IMR-90 (cell line): Measurements from ENCODE around the gene XRN2. TPM values are rescaled to one million over a fixed set of nuclear protein-coding genes. Genes with fewer than 3 reads are reported as not detected.

Experiments
- ATAC-seq: fragments of 200-7000 bp; cut with Tn5 transposase; 2 replicates; pipeline ENCODE4 v1.9.1; 2020; ENCODE audit warnings: low read depth, mild to moderate bottlenecking, moderate library complexity
- BruUV-seq: library from RNA; stranded (reverse); fragments of 400-500 nt; replicated peaks from 2 replicates; lab custom pipeline; 2021; lab: Mats Ljungman, UMichigan
- CTCF ChIA-PET: fragments of 300-600 bp; formaldehyde crosslinking; extraction: SDS; loops from one replicate; lab custom pipeline; 2021; ENCODE audit warnings: antibody characterized with exemption; lab: Yijun Ruan, JAX
- POLR2A ChIA-PET: fragments of 300-600 bp; sonication (Branson Sonifier 250); formaldehyde crosslinking; loops from one replicate; lab custom pipeline; 2022; ENCODE audit warnings: antibody characterized with exemption; ENCODE audit not compliant: unreplicated experiment; lab: Charles Lee
- DNase-seq: peaks from one replicate; pipeline ENCODE4 v3.0.0; 2013
- H2AFZ ChIP-seq: replicated peaks from 2 replicates; pipeline ENCODE3; 2013; ENCODE audit warnings: low read length, mild to moderate bottlenecking; ENCODE audit not compliant: poor library complexity
- H2AK5ac ChIP-seq: 2 replicates; pipeline ENCODE4 v1.6.1; 2013; ENCODE audit warnings: low read depth, low read length, inconsistent platforms
- H2AK9ac ChIP-seq: replicated peaks from 2 replicates; pipeline ENCODE3; 2013; ENCODE audit warnings: mild to moderate bottlenecking, low read depth, low read length, moderate library complexity; ENCODE audit not compliant: poor library complexity
- H2BK120ac ChIP-seq: 2 replicates; pipeline ENCODE4 v1.6.1; 2013; ENCODE audit warnings: low read depth, low read length, inconsistent platforms
- H2BK15ac ChIP-seq: 3 replicates; pipeline ENCODE4 v1.6.1; 2013; ENCODE audit warnings: low read depth, low read length, inconsistent platforms
- H2BK20ac ChIP-seq: 2 replicates; pipeline ENCODE4 v1.6.1; 2013; ENCODE audit warnings: low read depth, mild to moderate bottlenecking, inconsistent platforms, low read length, moderate library complexity
- H2BK5ac ChIP-seq: 2 replicates; pipeline ENCODE4 v1.6.1; 2013; ENCODE audit warnings: mild to moderate bottlenecking, low read depth, low read length, inconsistent platforms; ENCODE audit not compliant: poor library complexity, severe bottlenecking
- H3K14ac ChIP-seq: replicated peaks from 2 replicates; pipeline ENCODE4 v1.6.1; 2013; ENCODE audit warnings: low read depth, low read length, inconsistent platforms
- H3K18ac ChIP-seq: 2 replicates; pipeline ENCODE4 v1.6.1; 2013; ENCODE audit warnings: low read depth, low read length, control low read depth
- H3K23ac ChIP-seq: 2 replicates; pipeline ENCODE4 v1.6.1; 2013; ENCODE audit warnings: low read depth, low read length, inconsistent platforms
- H3K27ac ChIP-seq: 2 replicates; pipeline ENCODE4 v1.5.1; 2013; ENCODE audit warnings: mild to moderate bottlenecking, control low read depth, low read length; ENCODE audit not compliant: insufficient read depth
- H3K27me3 ChIP-seq: 2 replicates; pipeline ENCODE4 v1.6.1; 2013; ENCODE audit warnings: low read length; ENCODE audit not compliant: control insufficient read depth, insufficient read depth
- H3K36me3 ChIP-seq: 2 replicates; pipeline ENCODE4 v1.6.1; 2013; ENCODE audit warnings: low read length, mixed read lengths; ENCODE audit not compliant: control insufficient read depth, insufficient read depth
- H3K4ac ChIP-seq: 2 replicates; pipeline ENCODE4 v1.6.1; 2013; ENCODE audit warnings: low read depth, low read length, inconsistent platforms
- H3K4me1 ChIP-seq: 2 replicates; pipeline ENCODE4 v1.6.1; 2013; ENCODE audit warnings: low read length, mixed read lengths; ENCODE audit not compliant: control insufficient read depth, insufficient read depth
- H3K4me2 ChIP-seq: 2 replicates; pipeline ENCODE4 v1.6.1; 2013; ENCODE audit warnings: low read depth, mild to moderate bottlenecking, control low read depth, low read length, moderate library complexity
- H3K4me3 ChIP-seq: 2 replicates; pipeline ENCODE4 v1.5.1; 2013; ENCODE audit warnings: low read depth, mild to moderate bottlenecking, control low read depth, low read length, moderate library complexity; ENCODE audit not compliant: insufficient read depth
- H3K56ac ChIP-seq: 2 replicates; pipeline ENCODE4 v1.6.1; 2013; ENCODE audit warnings: low read length, inconsistent platforms; ENCODE audit not compliant: insufficient read depth; ENCODE audit errors: extremely low read depth
- H3K79me1 ChIP-seq, 2 experiments: 2 replicates each; pipeline ENCODE4 v1.6.1; 2013; ENCODE audit warnings: low read length in 2 of 2, inconsistent platforms in 1 of 2, low read depth in 1 of 2
- H3K9ac ChIP-seq: 2 replicates; pipeline ENCODE4 v1.6.1; 2013; ENCODE audit warnings: low read depth, low read length, control low read depth
- H3K9me1 ChIP-seq: 2 replicates; pipeline ENCODE4 v1.6.1; 2013; ENCODE audit warnings: low read length, inconsistent platforms; ENCODE audit not compliant: insufficient read depth
- H3K9me3 ChIP-seq: 2 replicates; pipeline ENCODE4 v1.6.1; 2013; ENCODE audit warnings: low read length; ENCODE audit not compliant: control insufficient read depth, insufficient read depth
- H4K20me1 ChIP-seq: 2 replicates; pipeline ENCODE4 v1.6.1; 2013; ENCODE audit warnings: low read length, inconsistent platforms; ENCODE audit not compliant: insufficient read depth
- H4K5ac ChIP-seq: 2 replicates; pipeline ENCODE4 v1.6.1; 2013; ENCODE audit warnings: mild to moderate bottlenecking, low read depth, low read length, control low read depth
- H4K8ac ChIP-seq, 2 experiments: 2 replicates each; pipeline ENCODE4 v1.6.1; 2013; ENCODE audit warnings: low read depth in 2 of 2, low read length in 2 of 2, control low read depth in 1 of 2, inconsistent platforms in 1 of 2
- H4K91ac ChIP-seq: 2 replicates; pipeline ENCODE4 v1.6.1; 2013; ENCODE audit warnings: low read depth, low read length, inconsistent platforms; ENCODE audit not compliant: insufficient read depth
- BHLHE40 ChIP-seq: fragments of 150-350 bp; IDR thresholded peaks from 2 replicates; pipeline ENCODE4 v1.6.1; 2016; ENCODE audit warnings: mild to moderate bottlenecking, low read depth, low read length
- CTCF ChIP-seq: conservative IDR thresholded peaks from 2 replicates; pipeline ENCODE4 v1.5.1; 2012; ENCODE audit warnings: mild to moderate bottlenecking, low read depth, low read length, improper control_type of control experiment
- FOS ChIP-seq: fragments of 150-350 bp; IDR thresholded peaks from 2 replicates; pipeline ENCODE4 v1.6.1; 2016; ENCODE audit warnings: low read depth, low read length
- MAFK ChIP-seq: IDR thresholded peaks from 2 replicates; pipeline ENCODE4 v1.6.1; 2012; ENCODE audit warnings: low read depth, low read length, improper control_type of control experiment
- MAZ ChIP-seq: IDR thresholded peaks from 2 replicates; pipeline ENCODE4 v1.6.1; 2012; ENCODE audit warnings: low read depth, mild to moderate bottlenecking, low read length, improper control_type of control experiment, moderate library complexity, borderline replicate concordance
- NFE2L2 ChIP-seq: fragments of 150-350 bp; IDR thresholded peaks from 2 replicates; pipeline ENCODE4 v1.6.1; 2016; ENCODE audit warnings: low read depth, mild to moderate bottlenecking, low read length
- POLR2A ChIP-seq: IDR thresholded peaks from 2 replicates; pipeline ENCODE4 v1.6.1; 2012; ENCODE audit warnings: mild to moderate bottlenecking, low read depth, low read length
- RAD21 ChIP-seq: IDR thresholded peaks from 2 replicates; pipeline ENCODE4 v1.6.1; 2012; ENCODE audit warnings: low read length, improper control_type of control experiment
- RCOR1 ChIP-seq: IDR thresholded peaks from 2 replicates; pipeline ENCODE4 v1.6.1; 2012; ENCODE audit warnings: mild to moderate bottlenecking, low read length, improper control_type of control experiment; ENCODE audit not compliant: insufficient replicate concordance
- RFX5 ChIP-seq: IDR thresholded peaks from 2 replicates; pipeline ENCODE4 v1.8.0; 2012; ENCODE audit warnings: low read depth, mild to moderate bottlenecking, low read length, moderate library complexity
- USF2 ChIP-seq: fragments of 150-350 bp; IDR thresholded peaks from 2 replicates; pipeline ENCODE4 v1.6.1; 2017; ENCODE audit warnings: mild to moderate bottlenecking, antibody characterized with exemption, low read length, low read depth
- WGBS, 2 experiments: methylation state at CpG; one replicate each; pipeline versions ENCODE4 v1.1.5 to v1.1.7; 2013; ENCODE audit warnings: missing lambda C conversion rate in 2 of 2; ENCODE audit not compliant: insufficient read length in 1 of 2; ENCODE audit errors: extremely low coverage in 2 of 2; 5-methylcytosine and 5-hydroxymethylcytosine counted together
- dilution Hi-C: fragments of 300-500 bp; cut with HindIII; formaldehyde crosslinking; loops from one replicate; pipeline ENCODE4 v1.14.3; 2018; ENCODE audit warnings: low sequenced_read_pairs; ENCODE audit not compliant: unreplicated experiment
- in situ Hi-C: fragments of 300-500 bp; cut with MboI; formaldehyde crosslinking; loops from 3 replicates; pipeline ENCODE4 v1.14.3; 2019; ENCODE audit warnings: low sequenced_read_pairs, inconsistent platforms, mixed read lengths
- intact Hi-C: fragments of 100-400 bp; cut with micrococcal nuclease; formaldehyde crosslinking; loops from 2 replicates; pipeline ENCODE4 v1.10.0; 2022
- polyA plus RNA-seq, 3 experiments: library from polyadenylated mRNA; depleted of rRNA; stranded (reverse); fragments of >200 nt; gene quantifications; 2 replicates each; pipeline ENCODE4 v1.2.3, GENCODE V29; 2012; ENCODE audit warnings: low replicate concordance in 1 of 3
- total RNA-seq: library from RNA; depleted of rRNA; stranded (reverse); fragments of >200 nt; gene quantifications from 2 replicates; pipeline ENCODE4 v1.2.3, GENCODE V29; 2012

Gene XRN2
- total and polyA plus RNA-seq, 2 of the 4 experiments (the other 2 are of a cell fraction): 58.1 to 70.8 TPM

- Histone ChIP-seq H3K23ac (no peak overlapping the region), H2AK9ac (no peak overlapping the region), H3K4me3 (no peak overlapping the region), H2AFZ (no peak overlapping the region), H2BK15ac (no peak overlapping the region), H4K5ac (no peak overlapping the region), H2AK5ac (no peak overlapping the region), H3K36me3 (no peaks in the 10 kb centered on the region), H4K91ac (no peak overlapping the region), H3K14ac (no peak overlapping the region), H3K27ac (no peak overlapping the region), H3K27me3 (peaks cover 13% of the 10 kb centered on the region), H2BK20ac (no peak overlapping the region), H2BK5ac (no peak overlapping the region), H3K9ac (no peak overlapping the region), H3K4ac (no peak overlapping the region), H2BK120ac (no peak overlapping the region), H3K9me3 (peaks cover 2% of the 10 kb centered on the region; the same call in 1 of the 2 replicates), H3K4me2 (no peak overlapping the region), H4K8ac (no peak overlapping the region), H3K4me1 (no peaks in the 10 kb centered on the region), H3K9me1 (no peaks in the 10 kb centered on the region), H3K18ac (no peak overlapping the region), H3K56ac (no peak overlapping the region), H3K79me1 (no peaks in the 10 kb centered on the region), H4K20me1 (no peaks in the 10 kb centered on the region)
- in situ Hi-C loops (no loop called here), intact Hi-C loops (no loop called here), dilution Hi-C loops (no loop called here)
- CTCF ChIA-PET: no interaction called here
- 80% methylated on average over 1 of the region's 5 CpGs; no CpG with 5 or more reads in 1 of the 2 experiments for WGBS, 2 experiments
- no TSS peak for BruUV-seq
- ATAC-seq (no peak), DNase-seq (no peak)
- POLR2A ChIA-PET: no interaction called here
- TF ChIP-seq BHLHE40: no peak
- no peak for TF ChIP-seq CTCF
- TF ChIP-seq NFE2L2: no peak
- TF ChIP-seq RCOR1: no peak
- no peak for TF ChIP-seq MAFK
- TF ChIP-seq USF2: no peak
- TF ChIP-seq POLR2A: no peak
- TF ChIP-seq RAD21: no peak
- TF ChIP-seq RFX5: no peak
- TF ChIP-seq FOS: no peak
- TF ChIP-seq MAZ: no peak
These were observed 37.0 kb upstream of the XRN2 start for GRCh38 chr20:21266191-21266536.
